K562 (cell line): ENCODE results near the gene SLC24A3. TPM values are rescaled to one million over a fixed set of nuclear protein-coding genes. Genes with fewer than 3 reads are reported as not detected.

ENCODE experiments used
- ATAC-seq: fragments of 200-7000 bp; cut with Tn5 transposase; 3 replicates; pipeline ENCODE4 v1.9.1; 2020; ENCODE audit warnings: moderate library complexity
- BruUV-seq: library from RNA; stranded (reverse); fragments of 400-500 nt; replicated peaks from 2 replicates; lab custom pipeline; 2021; lab: Mats Ljungman, UMichigan
- CTCF ChIA-PET: fragments of 300-600 bp; formaldehyde crosslinking; extraction: SDS; loops from one replicate; lab custom pipeline; 2021; ENCODE audit warnings: low intra/inter-chr PET ratio; lab: Yijun Ruan, JAX
- POLR2A ChIA-PET: fragments of 300-600, 350-650 bp; sonication (Branson Sonifier 250); formaldehyde crosslinking; extraction: SDS; loops from one replicate; lab custom pipeline; 2021; ENCODE audit warnings: antibody characterized with exemption, inconsistent platforms; lab: Yijun Ruan, JAX
- DNase-seq, 4 experiments: peaks; one replicate each; pipeline versions ENCODE4 v3.0.0 to v3.0.0-alpha.2; 2011 to 2018; ENCODE audit warnings: low spot score in 3 of 4, mixed read lengths in 3 of 4; ENCODE audit errors: extremely low read depth in 1 of 4
- FAIRE-seq: peaks from 2 replicates; lab custom pipeline; 2011; peaks lifted over from hg19 to GRCh38; lab: Jason Lieb, UNC
- H2AFZ ChIP-seq: 2 replicates; pipeline ENCODE4 v1.6.0; 2011; ENCODE audit warnings: low read depth, low read length, control low read depth, inconsistent platforms
- H3K27ac ChIP-seq: fragments of 200-600 bp; 3 replicates; pipeline ENCODE4 v1.8.0; 2011; ENCODE audit warnings: low read depth, mild to moderate bottlenecking, control low read depth, inconsistent platforms, low read length, moderate library complexity, mixed read lengths; ENCODE audit errors: extremely low read depth
- H3K27me3 ChIP-seq, 2 experiments: fragments of 300-600 bp in 1 of 2; 2 replicates in 1 of 2; 3 replicates in 1 of 2; pipeline versions ENCODE4 v1.6.0 to v1.8.0; 2011; ENCODE audit warnings: inconsistent platforms in 2 of 2, low read length in 2 of 2, mild to moderate bottlenecking in 1 of 2, mixed read lengths in 1 of 2, moderate library complexity in 1 of 2; ENCODE audit not compliant: control insufficient read depth in 2 of 2, insufficient read depth in 2 of 2
- H3K36me3 ChIP-seq: fragments of 300-600 bp; 3 replicates; pipeline ENCODE4 v1.8.0; 2011; ENCODE audit warnings: mild to moderate bottlenecking, low read length, inconsistent platforms; ENCODE audit not compliant: control insufficient read depth, insufficient read depth
- H3K4me1 ChIP-seq, 2 experiments: fragments of 200-600 bp in 1 of 2; replicated peaks in 1 of 2; 2 replicates in 1 of 2; 3 replicates in 1 of 2; pipeline versions ENCODE4 v1.5.1 to v1.8.0; 2011; ENCODE audit warnings: inconsistent platforms in 2 of 2, low read length in 2 of 2, mild to moderate bottlenecking in 1 of 2, mixed read lengths in 1 of 2, moderate library complexity in 1 of 2; ENCODE audit not compliant: control insufficient read depth in 2 of 2, insufficient read depth in 2 of 2
- H3K4me2 ChIP-seq: 2 replicates; pipeline ENCODE4 v1.6.1; 2011; ENCODE audit warnings: low read length, control low read depth, inconsistent platforms, mixed read lengths; ENCODE audit not compliant: insufficient read depth
- H3K4me3 ChIP-seq: fragments of 200-600 bp; sonication (generic), shearing (Covaris generic); 2 replicates; pipeline ENCODE4 v1.5.1; 2016; ENCODE audit warnings: control low read depth, inconsistent platforms
- H3K79me2 ChIP-seq: fragments of 200-600 bp; 3 replicates; pipeline ENCODE4 v1.8.0; 2011; ENCODE audit warnings: low read length, inconsistent platforms; ENCODE audit not compliant: control insufficient read depth, insufficient read depth
- H3K9ac ChIP-seq, 2 experiments: 2 replicates each; pipeline versions ENCODE4 v1.6.0 to v1.6.1; 2011; ENCODE audit warnings: low read depth in 2 of 2, low read length in 2 of 2, control low read depth in 1 of 2, inconsistent platforms in 1 of 2, mild to moderate bottlenecking in 1 of 2, mixed read lengths in 1 of 2; ENCODE audit not compliant: insufficient read depth in 1 of 2
- H3K9me1 ChIP-seq: one replicate; pipeline ENCODE4 v1.6.0; 2011; ENCODE audit warnings: inconsistent platforms, mild to moderate bottlenecking, low read length, moderate library complexity; ENCODE audit not compliant: control insufficient read depth, insufficient read depth
- H3K9me3 ChIP-seq: replicated peaks from 2 replicates; pipeline ENCODE4 v1.5.1; 2011; ENCODE audit warnings: low read depth, low read length, inconsistent platforms; ENCODE audit not compliant: control insufficient read depth, insufficient read depth
- H4K20me1 ChIP-seq: replicated peaks from 2 replicates; pipeline ENCODE4 v1.6.1; 2011; ENCODE audit warnings: low read length, inconsistent platforms, mixed read lengths; ENCODE audit not compliant: control insufficient read depth, insufficient read depth
- CHD7 ChIP-seq: fragments of 200-600 bp; sonication (generic); IDR thresholded peaks from one replicate; pipeline ENCODE4 v1.6.1; 2012; ENCODE audit warnings: mild to moderate bottlenecking, low read depth, low read length, inconsistent platforms
- EGR1 ChIP-seq: fragments of 450-650 bp; conservative IDR thresholded peaks from 2 replicates; pipeline ENCODE4 v1.6.1; 2017; ENCODE audit warnings: mild to moderate bottlenecking
- L3MBTL2 ChIP-seq: fragments of 450-650 bp; IDR thresholded peaks from 2 replicates; pipeline ENCODE4 v1.6.1; 2016; ENCODE audit warnings: mild to moderate bottlenecking, moderate library complexity
- MXI1 ChIP-seq: IDR thresholded peaks from 2 replicates; pipeline ENCODE4 v1.6.1; 2011; ENCODE audit warnings: low read depth, mild to moderate bottlenecking, improper control_type of control experiment, low read length
- TAF1 ChIP-seq: IDR thresholded peaks from 2 replicates; pipeline ENCODE4 v1.6.1; 2011; ENCODE audit warnings: mild to moderate bottlenecking, low read length, moderate library complexity; ENCODE audit not compliant: insufficient read depth, control insufficient read depth, severe bottlenecking; ENCODE audit errors: extremely low read depth
- TEAD2 ChIP-seq: fragments of 450-650 bp; IDR thresholded peaks from 2 replicates; pipeline ENCODE4 v1.6.1; 2016; ENCODE audit warnings: missing genetic modification characterization, control low read depth, missing compliant biosample characterization
- TFE3 ChIP-seq: fragments of 450-650 bp; formaldehyde crosslinking; IDR thresholded peaks from 2 replicates; pipeline ENCODE4 v1.4.0; 2020; ENCODE audit warnings: mild to moderate bottlenecking, mixed read lengths
- WGBS: fragments of 100-300 bp; shearing (Covaris generic); methylation state at CpG from one replicate; pipeline ENCODE4 v1.1.6; 2016; ENCODE audit warnings: low coverage, mixed read lengths; ENCODE audit not compliant: insufficient coverage; ENCODE audit errors: missing lambda C conversion rate; 5-methylcytosine and 5-hydroxymethylcytosine counted together
- in situ Hi-C: fragments of 300-500 bp; cut with MboI; formaldehyde crosslinking; loops from 4 replicates; pipeline ENCODE4 v1.15.0; 2018; ENCODE audit warnings: inconsistent platforms, mixed read lengths
- intact Hi-C: fragments of 100-400 bp; cut with micrococcal nuclease; formaldehyde crosslinking; loops from 2 replicates; pipeline ENCODE4 v1.14.2; 2022
- polyA plus RNA-seq, 8 experiments: library from polyadenylated mRNA; depleted of rRNA in 4 of 8; stranded (reverse) in 5 of 8; unstranded in 3 of 8; fragments of >200 nt; fragmentation: Nextera tagmentation in 2 of 8; fragmentation: Illumina TruSeq in 1 of 8; extraction: Ambion mirVana in 2 of 8; extraction: Trizol in 1 of 8; gene quantifications; 2 replicates each; pipeline versions ENCODE4 v1.2.1 to v1.2.3, GENCODE V29; 2011 to 2014; ENCODE audit warnings: inconsistent platforms in 1 of 8, missing spikeins in 1 of 8
- total RNA-seq, 7 experiments: library from RNA; depleted of rRNA in 6 of 7; stranded (reverse); fragments of >200 nt in 6 of 7; fragmentation: Illumina TruSeq in 2 of 7; extraction: Trizol in 2 of 7; gene quantifications; 2 replicates each; pipeline versions ENCODE4 v1.2.1 to v1.2.3, GENCODE V29; 2011 to 2021; ENCODE audit warnings: low replicate concordance in 1 of 7

The SLC24A3 gene
- total and polyA plus RNA-seq, 9 of the 15 experiments (the other 6 are each of a cell fraction or from before 2014, with no cell fraction given), result not detected

- no peak for TF ChIP-seq MXI1
- no peak for TF ChIP-seq TEAD2 (tag)
- TF ChIP-seq EGR1, result no peak
- no peak for TF ChIP-seq TAF1
Observed at GRCh38 chr20:19512886-19513677, 300.6 kb downstream of the SLC24A3 start (continued).

- WGBS, result 0% methylated on average over 5 of the region's 6 CpGs
- ChIA-PET CTCF (no interaction called here), POLR2A (no interaction called here)
- FAIRE-seq, result no peak
- intact Hi-C loops (no loop called here), in situ Hi-C loops (no loop called here)
- Histone ChIP-seq H3K9me3 (no peaks in the 10 kb centered on the region), H3K36me3 (no peaks in the 10 kb centered on the region), H4K20me1 (no peaks in the 10 kb centered on the region), H3K9me1 (no peaks in the 10 kb centered on the region), H3K27me3 (no peaks in the 10 kb centered on the region), H3K4me3 (no peak overlapping the region), H2AFZ (no peak overlapping the region), H3K4me1 (no peaks in the 10 kb centered on the region), H3K4me2 (no peak overlapping the region), H3K9ac (no peak overlapping the region), H3K79me2 (no peaks in the 10 kb centered on the region), H3K27ac (no peak overlapping the region)
- BruUV-seq, result no TSS peak
- no peak for ATAC-seq
- DNase-seq, result no peak
- no peak for TF ChIP-seq L3MBTL2
- no peak for TF ChIP-seq TFE3 (CRISPR knock-in tag)
- no peak for TF ChIP-seq CHD7
Observed at GRCh38 chr20:19515074-19515473, 302.6 kb downstream of the SLC24A3 start.
